Ishikawa (cell line): ENCODE results near the gene SLC39A6.

ENCODE experiments used
- CEBPB ChIP-seq: IDR thresholded peaks from 2 replicates; pipeline ENCODE4 v1.6.1; 2012
- CREB1 ChIP-seq: IDR thresholded peaks from 2 replicates; pipeline ENCODE4 v1.6.1; 2012; ENCODE audit warnings: low read depth
- EGR1 ChIP-seq: IDR thresholded peaks from 2 replicates; pipeline ENCODE4 v1.6.1; 2012
- EP300 ChIP-seq: IDR thresholded peaks from 2 replicates; pipeline ENCODE4 v1.6.1; 2012; ENCODE audit warnings: borderline replicate concordance
- FOXM1 ChIP-seq: IDR thresholded peaks from 2 replicates; pipeline ENCODE4 v1.6.1; 2012; ENCODE audit warnings: low read depth, borderline replicate concordance
- RAD21 ChIP-seq: IDR thresholded peaks from 2 replicates; pipeline ENCODE4 v1.6.1; 2012; ENCODE audit warnings: low read depth
- TAF1 ChIP-seq: IDR thresholded peaks from 2 replicates; pipeline ENCODE4 v1.6.1; 2012; ENCODE audit warnings: low read depth, mild to moderate bottlenecking
- TCF12 ChIP-seq: IDR thresholded peaks from 2 replicates; pipeline ENCODE4 v1.6.1; 2012; ENCODE audit warnings: low read depth
- YY1 ChIP-seq: IDR thresholded peaks from 2 replicates; pipeline ENCODE4 v1.6.1; 2012; ENCODE audit warnings: low read depth
- ZBTB7A ChIP-seq: IDR thresholded peaks from 2 replicates; pipeline ENCODE4 v1.6.1; 2012; ENCODE audit warnings: low read depth
- TF ChIP-seq, protein P1 (sequence below): IDR thresholded peaks from 2 replicates; pipeline ENCODE4 v1.6.1; 2012
- TF ChIP-seq, protein P2 (sequence below): IDR thresholded peaks from 2 replicates; pipeline ENCODE4 v1.6.1; 2012
- TF ChIP-seq, protein P3 (sequence below): IDR thresholded peaks from 2 replicates; pipeline ENCODE4 v1.6.1; 2012; ENCODE audit warnings: low read depth, mild to moderate bottlenecking

DNA sequence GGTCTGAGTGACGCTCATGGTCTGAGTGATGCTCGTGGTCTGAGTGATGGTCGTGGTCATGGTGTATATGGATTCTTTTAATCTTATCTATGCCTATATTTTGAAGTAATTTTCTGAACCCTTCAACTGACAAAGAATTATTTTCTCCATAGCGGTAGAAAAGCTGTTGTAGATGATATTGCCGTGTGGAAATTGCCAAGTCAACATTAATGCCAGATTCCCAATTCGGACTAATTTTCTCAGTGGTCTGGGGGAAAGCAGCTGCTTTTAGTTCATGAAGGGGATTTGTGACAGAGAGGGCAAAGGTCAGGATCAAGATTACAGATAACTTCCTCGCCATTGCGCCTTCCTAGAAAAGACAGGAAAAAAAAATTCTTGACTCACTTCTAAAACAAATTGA is 2.5 kb downstream of the SLC39A6 start:
- TF ChIP-seq RAD21: no peak
- no peak for TF ChIP-seq CREB1
- TF ChIP-seq FOXM1: no peak
- TF ChIP-seq CEBPB: no peak
- TF ChIP-seq, protein P1, sequence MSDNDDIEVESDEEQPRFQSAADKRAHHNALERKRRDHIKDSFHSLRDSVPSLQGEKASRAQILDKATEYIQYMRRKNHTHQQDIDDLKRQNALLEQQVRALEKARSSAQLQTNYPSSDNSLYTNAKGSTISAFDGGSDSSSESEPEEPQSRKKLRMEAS: no peak
- no peak for TF ChIP-seq TAF1
- no peak for TF ChIP-seq EGR1
- TF ChIP-seq TCF12: no peak
- TF ChIP-seq EP300: no peak
- TF ChIP-seq, protein P2, sequence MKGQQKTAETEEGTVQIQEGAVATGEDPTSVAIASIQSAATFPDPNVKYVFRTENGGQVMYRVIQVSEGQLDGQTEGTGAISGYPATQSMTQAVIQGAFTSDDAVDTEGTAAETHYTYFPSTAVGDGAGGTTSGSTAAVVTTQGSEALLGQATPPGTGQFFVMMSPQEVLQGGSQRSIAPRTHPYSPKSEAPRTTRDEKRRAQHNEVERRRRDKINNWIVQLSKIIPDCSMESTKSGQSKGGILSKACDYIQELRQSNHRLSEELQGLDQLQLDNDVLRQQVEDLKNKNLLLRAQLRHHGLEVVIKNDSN: no peak
- no peak for TF ChIP-seq YY1
- no peak for TF ChIP-seq ZBTB7A
- TF ChIP-seq, protein P3, sequence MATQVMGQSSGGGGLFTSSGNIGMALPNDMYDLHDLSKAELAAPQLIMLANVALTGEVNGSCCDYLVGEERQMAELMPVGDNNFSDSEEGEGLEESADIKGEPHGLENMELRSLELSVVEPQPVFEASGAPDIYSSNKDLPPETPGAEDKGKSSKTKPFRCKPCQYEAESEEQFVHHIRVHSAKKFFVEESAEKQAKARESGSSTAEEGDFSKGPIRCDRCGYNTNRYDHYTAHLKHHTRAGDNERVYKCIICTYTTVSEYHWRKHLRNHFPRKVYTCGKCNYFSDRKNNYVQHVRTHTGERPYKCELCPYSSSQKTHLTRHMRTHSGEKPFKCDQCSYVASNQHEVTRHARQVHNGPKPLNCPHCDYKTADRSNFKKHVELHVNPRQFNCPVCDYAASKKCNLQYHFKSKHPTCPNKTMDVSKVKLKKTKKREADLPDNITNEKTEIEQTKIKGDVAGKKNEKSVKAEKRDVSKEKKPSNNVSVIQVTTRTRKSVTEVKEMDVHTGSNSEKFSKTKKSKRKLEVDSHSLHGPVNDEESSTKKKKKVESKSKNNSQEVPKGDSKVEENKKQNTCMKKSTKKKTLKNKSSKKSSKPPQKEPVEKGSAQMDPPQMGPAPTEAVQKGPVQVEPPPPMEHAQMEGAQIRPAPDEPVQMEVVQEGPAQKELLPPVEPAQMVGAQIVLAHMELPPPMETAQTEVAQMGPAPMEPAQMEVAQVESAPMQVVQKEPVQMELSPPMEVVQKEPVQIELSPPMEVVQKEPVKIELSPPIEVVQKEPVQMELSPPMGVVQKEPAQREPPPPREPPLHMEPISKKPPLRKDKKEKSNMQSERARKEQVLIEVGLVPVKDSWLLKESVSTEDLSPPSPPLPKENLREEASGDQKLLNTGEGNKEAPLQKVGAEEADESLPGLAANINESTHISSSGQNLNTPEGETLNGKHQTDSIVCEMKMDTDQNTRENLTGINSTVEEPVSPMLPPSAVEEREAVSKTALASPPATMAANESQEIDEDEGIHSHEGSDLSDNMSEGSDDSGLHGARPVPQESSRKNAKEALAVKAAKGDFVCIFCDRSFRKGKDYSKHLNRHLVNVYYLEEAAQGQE: no peak
